IPS-18a (cell line): ENCODE data around the gene ADGRB3.

Experiments
- H3K27ac ChIP-seq: one replicate; pipeline ENCODE4 v1.5.1; 2013; ENCODE audit warnings: low read length
- H3K27me3 ChIP-seq: one replicate; pipeline ENCODE4 v1.6.1; 2013; ENCODE audit warnings: mild to moderate bottlenecking, low read length; ENCODE audit not compliant: control insufficient read depth, insufficient read depth
- H3K36me3 ChIP-seq: one replicate; pipeline ENCODE4 v1.6.1; 2013; ENCODE audit warnings: low read depth, low read length; ENCODE audit not compliant: control insufficient read depth
- H3K4me1 ChIP-seq: one replicate; pipeline ENCODE4 v1.6.1; 2013; ENCODE audit warnings: low read depth, low read length; ENCODE audit not compliant: control insufficient read depth
- H3K4me3 ChIP-seq: one replicate; pipeline ENCODE4 v1.5.1; 2013; ENCODE audit warnings: low read length
- H3K9ac ChIP-seq: one replicate; pipeline ENCODE4 v1.6.1; 2013; ENCODE audit warnings: mild to moderate bottlenecking, low read length, moderate library complexity
- H3K9me3 ChIP-seq: one replicate; pipeline ENCODE4 v1.6.1; 2013; ENCODE audit warnings: low read depth, low read length; ENCODE audit not compliant: control insufficient read depth

ADGRB3 gene

GRCh38 chr6:69232496-69232895, 597.4 kb downstream of the ADGRB3 start:
- peak overlapping the region; percentile 49 for H3K4me3 ChIP-seq
- H3K4me1 ChIP-seq, result peaks cover 5% of the 10 kb centered on the region
- peaks cover 9% of the 10 kb centered on the region for H3K27me3 ChIP-seq
- H3K27ac ChIP-seq, result no peak overlapping the region
- no peaks in the 10 kb centered on the region for H3K9me3 ChIP-seq
- no peaks in the 10 kb centered on the region for H3K36me3 ChIP-seq
- no peak overlapping the region for H3K9ac ChIP-seq

DNA sequence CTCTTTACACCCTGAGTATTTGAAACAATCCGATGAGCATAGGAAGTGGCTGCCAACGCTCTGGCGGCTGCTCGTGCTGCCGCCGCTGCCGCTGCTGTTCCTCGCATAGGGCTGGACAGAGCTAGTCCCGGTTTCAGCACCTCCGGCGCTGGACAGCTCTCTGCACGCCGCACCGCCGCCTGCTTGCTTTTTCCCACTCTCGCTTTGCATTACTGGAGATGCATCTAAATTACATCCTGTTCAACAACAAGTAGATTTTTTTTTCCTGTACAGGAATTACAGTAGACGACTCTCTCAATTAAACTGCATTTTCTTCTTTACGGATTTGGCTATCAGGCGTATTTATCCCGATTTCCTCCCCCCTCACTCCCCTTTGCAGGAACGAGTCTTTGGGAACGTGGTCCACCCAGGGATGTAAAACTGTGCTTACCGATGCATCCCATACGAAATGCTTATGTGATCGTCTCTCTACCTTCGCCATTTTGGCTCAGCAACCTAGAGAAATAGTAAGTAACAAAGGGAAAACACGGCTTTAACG, 597.9 kb downstream of the ADGRB3 start:
- peaks cover 5% of the 10 kb centered on the region for H3K4me1 ChIP-seq
- peak overlapping the region; percentile 49 for H3K4me3 ChIP-seq
- H3K27me3 ChIP-seq, result peaks cover 9% of the 10 kb centered on the region
- no peak overlapping the region for H3K9ac ChIP-seq
- no peaks in the 10 kb centered on the region for H3K9me3 ChIP-seq
- H3K27ac ChIP-seq, result no peak overlapping the region
- H3K36me3 ChIP-seq, result no peaks in the 10 kb centered on the region

DNA sequence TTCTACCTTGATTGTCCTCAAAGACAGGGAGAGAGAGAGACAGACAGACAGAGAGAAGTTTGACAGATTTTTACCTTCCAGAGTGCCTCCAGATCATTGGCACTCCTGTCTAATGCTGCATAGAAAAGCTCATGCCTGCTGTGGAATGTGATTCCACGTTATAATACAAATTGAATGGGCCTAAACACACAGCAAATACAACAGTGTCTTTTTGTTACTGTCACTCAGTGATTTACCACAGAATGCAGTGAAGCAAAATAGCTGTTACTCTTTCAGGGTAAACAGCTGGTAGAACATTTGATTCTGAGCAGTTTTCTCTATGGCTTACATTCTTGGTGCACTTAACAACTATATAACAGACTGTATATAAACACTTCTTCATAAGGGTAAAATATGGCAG, 603.0 kb downstream of the ADGRB3 start:
- Histone ChIP-seq H3K4me3 (no peak overlapping the region), H3K27ac (no peak overlapping the region)

DNA sequence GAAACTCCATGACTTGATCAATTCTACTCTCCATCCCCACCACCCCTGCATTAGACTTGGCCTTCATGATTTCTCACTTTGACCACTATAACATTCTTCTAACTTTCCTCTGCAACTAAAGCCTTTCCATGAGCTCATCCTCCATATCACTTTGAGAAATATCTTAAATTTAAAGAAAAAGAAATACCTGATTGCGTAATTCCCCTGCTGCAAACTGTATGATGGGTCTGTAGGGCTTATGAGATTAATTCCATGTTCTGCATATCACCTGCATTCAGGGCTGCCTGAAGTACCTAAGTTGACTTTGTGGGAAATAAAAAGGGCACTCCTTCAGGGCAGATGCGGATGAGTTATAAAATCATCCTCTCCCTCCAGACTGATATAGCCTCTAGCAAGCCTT, 611.9 kb downstream of the ADGRB3 start:
- no peaks in the 10 kb centered on the region for H3K4me1 ChIP-seq
- H3K4me3 ChIP-seq, result no peak overlapping the region
- H3K27ac ChIP-seq, result no peak overlapping the region
- H3K9ac ChIP-seq, result no peak overlapping the region
- H3K36me3 ChIP-seq, result no peaks in the 10 kb centered on the region
- H3K9me3 ChIP-seq, result no peaks in the 10 kb centered on the region
- H3K27me3 ChIP-seq, result no peaks in the 10 kb centered on the region

More for the DNA sequence above, 603.0 kb downstream of the ADGRB3 start:
- Histone ChIP-seq H3K4me1 (peaks cover 3% of the 10 kb centered on the region), H3K9me3 (no peaks in the 10 kb centered on the region), H3K36me3 (no peaks in the 10 kb centered on the region), H3K9ac (no peak overlapping the region), H3K27me3 (no peaks in the 10 kb centered on the region)

DNA sequence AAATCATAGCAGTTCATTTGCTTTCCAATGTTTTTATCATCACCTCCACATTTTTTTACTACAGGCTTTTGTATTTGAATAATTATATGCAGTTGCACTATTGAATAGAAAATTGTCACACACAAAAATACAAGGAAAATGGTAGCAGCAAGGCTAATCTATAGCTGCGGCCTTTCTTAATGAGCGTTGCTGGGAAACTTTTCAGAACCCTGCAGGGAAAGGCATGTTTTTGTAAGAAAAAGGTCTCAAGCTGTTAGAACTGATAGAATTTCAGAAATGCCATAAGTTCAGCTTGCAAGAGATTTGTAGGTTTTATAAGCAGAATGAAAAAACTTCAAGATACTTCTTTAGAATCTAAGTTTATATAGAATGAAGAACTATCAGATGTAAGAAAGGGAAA, 625.9 kb downstream of the ADGRB3 start:
- H3K4me3 ChIP-seq, result no peak overlapping the region
- no peaks in the 10 kb centered on the region for H3K36me3 ChIP-seq
- H3K27me3 ChIP-seq, result no peaks in the 10 kb centered on the region
- no peaks in the 10 kb centered on the region for H3K9me3 ChIP-seq
- H3K9ac ChIP-seq, result no peak overlapping the region
- no peaks in the 10 kb centered on the region for H3K4me1 ChIP-seq
- no peak overlapping the region for H3K27ac ChIP-seq

GRCh38 chr6:69263297-69263696, 628.2 kb downstream of the ADGRB3 start:
- Histone ChIP-seq H3K4me3 (no peak overlapping the region), H3K4me1 (no peaks in the 10 kb centered on the region), H3K27me3 (no peaks in the 10 kb centered on the region), H3K27ac (no peak overlapping the region), H3K9ac (no peak overlapping the region), H3K36me3 (no peaks in the 10 kb centered on the region), H3K9me3 (no peaks in the 10 kb centered on the region)

GRCh38 chr6:69265090-69265489, 630.0 kb downstream of the ADGRB3 start:
- H3K4me3 ChIP-seq, result no peak overlapping the region
- H3K27me3 ChIP-seq, result no peaks in the 10 kb centered on the region
- no peaks in the 10 kb centered on the region for H3K36me3 ChIP-seq
- H3K9me3 ChIP-seq, result no peaks in the 10 kb centered on the region
- H3K4me1 ChIP-seq, result no peaks in the 10 kb centered on the region
- no peak overlapping the region for H3K27ac ChIP-seq
- no peak overlapping the region for H3K9ac ChIP-seq

- H3K27me3 ChIP-seq, result no peaks in the 10 kb centered on the region
- no peaks in the 10 kb centered on the region for H3K9me3 ChIP-seq
- no peak overlapping the region for H3K27ac ChIP-seq
- H3K4me1 ChIP-seq, result no peaks in the 10 kb centered on the region
- H3K4me3 ChIP-seq, result no peak overlapping the region
- no peak overlapping the region for H3K9ac ChIP-seq
- H3K36me3 ChIP-seq, result no peaks in the 10 kb centered on the region
Measured at GRCh38 chr6:69265706-69266105, 630.6 kb downstream of the ADGRB3 start.

GRCh38 chr6:69276204-69276603, 641.1 kb downstream of the ADGRB3 start:
- no peak overlapping the region for H3K4me3 ChIP-seq
- H3K9me3 ChIP-seq, result no peaks in the 10 kb centered on the region
- H3K27ac ChIP-seq, result no peak overlapping the region
- no peaks in the 10 kb centered on the region for H3K27me3 ChIP-seq
- H3K9ac ChIP-seq, result no peak overlapping the region
- H3K36me3 ChIP-seq, result no peaks in the 10 kb centered on the region
- peaks cover 3% of the 10 kb centered on the region for H3K4me1 ChIP-seq

- H3K4me1 ChIP-seq, result peaks cover 7% of the 10 kb centered on the region
- H3K27me3 ChIP-seq, result no peaks in the 10 kb centered on the region
Measured at GRCh38 chr6:69279805-69280204, 644.7 kb downstream of the ADGRB3 start.

GRCh38 chr6:69280858-69281257, 645.8 kb downstream of the ADGRB3 start:
- no peak overlapping the region for H3K27ac ChIP-seq

More at GRCh38 chr6:69279805-69280204, 644.7 kb downstream of the ADGRB3 start:
- H3K9me3 ChIP-seq, result no peaks in the 10 kb centered on the region
- H3K36me3 ChIP-seq, result no peaks in the 10 kb centered on the region
- no peak overlapping the region for H3K9ac ChIP-seq
- H3K27ac ChIP-seq, result no peak overlapping the region
- no peak overlapping the region for H3K4me3 ChIP-seq

DNA sequence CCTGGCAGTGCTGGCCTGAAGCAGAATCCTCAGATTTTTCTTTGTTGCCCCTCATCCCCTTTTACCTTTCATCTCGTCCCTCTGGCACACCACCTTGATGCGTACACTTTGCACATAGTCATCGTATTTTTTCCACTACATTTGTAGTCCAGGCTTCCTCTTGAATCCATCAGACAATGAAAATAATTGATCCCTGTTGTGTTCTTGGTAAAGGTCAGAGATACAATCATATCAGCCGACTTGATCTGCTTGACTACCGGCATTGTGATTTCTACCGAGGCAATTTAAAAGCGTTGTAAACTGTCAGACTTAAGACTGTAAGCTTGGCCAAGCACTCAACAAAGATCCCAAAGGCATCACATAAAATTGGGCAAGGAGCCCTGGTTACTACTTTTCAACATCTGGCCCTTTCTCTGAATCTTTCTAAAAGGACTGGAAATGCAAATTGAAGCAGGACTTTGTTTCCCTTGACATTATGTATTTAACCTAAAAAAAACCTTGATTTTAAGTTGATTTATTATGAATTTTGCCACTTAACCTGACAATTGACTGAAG, 649.2 kb downstream of the ADGRB3 start:
- Histone ChIP-seq H3K9me3 (no peaks in the 10 kb centered on the region), H3K9ac (no peak overlapping the region)

More at GRCh38 chr6:69280858-69281257, 645.8 kb downstream of the ADGRB3 start:
- Histone ChIP-seq H3K4me1 (peaks cover 5% of the 10 kb centered on the region), H3K36me3 (no peaks in the 10 kb centered on the region), H3K9ac (no peak overlapping the region), H3K4me3 (no peak overlapping the region), H3K9me3 (no peaks in the 10 kb centered on the region), H3K27me3 (no peaks in the 10 kb centered on the region)

More for the DNA sequence above, 649.2 kb downstream of the ADGRB3 start:
- Histone ChIP-seq H3K27ac (no peak overlapping the region), H3K4me3 (no peak overlapping the region), H3K4me1 (peaks cover 5% of the 10 kb centered on the region), H3K27me3 (no peaks in the 10 kb centered on the region), H3K36me3 (no peaks in the 10 kb centered on the region)
